ENCODE results near the gene TAS2R46.
"Not testable (repeated sequence)": the region's sequence is repeated elsewhere in the genome, so short reads cannot be mapped to it uniquely, and the experiment has no call there.

TAS2R46 gene, protein sequence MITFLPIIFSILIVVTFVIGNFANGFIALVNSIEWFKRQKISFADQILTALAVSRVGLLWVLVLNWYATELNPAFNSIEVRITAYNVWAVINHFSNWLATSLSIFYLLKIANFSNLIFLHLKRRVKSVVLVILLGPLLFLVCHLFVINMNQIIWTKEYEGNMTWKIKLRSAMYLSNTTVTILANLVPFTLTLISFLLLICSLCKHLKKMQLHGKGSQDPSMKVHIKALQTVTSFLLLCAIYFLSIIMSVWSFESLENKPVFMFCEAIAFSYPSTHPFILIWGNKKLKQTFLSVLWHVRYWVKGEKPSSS

DNA sequence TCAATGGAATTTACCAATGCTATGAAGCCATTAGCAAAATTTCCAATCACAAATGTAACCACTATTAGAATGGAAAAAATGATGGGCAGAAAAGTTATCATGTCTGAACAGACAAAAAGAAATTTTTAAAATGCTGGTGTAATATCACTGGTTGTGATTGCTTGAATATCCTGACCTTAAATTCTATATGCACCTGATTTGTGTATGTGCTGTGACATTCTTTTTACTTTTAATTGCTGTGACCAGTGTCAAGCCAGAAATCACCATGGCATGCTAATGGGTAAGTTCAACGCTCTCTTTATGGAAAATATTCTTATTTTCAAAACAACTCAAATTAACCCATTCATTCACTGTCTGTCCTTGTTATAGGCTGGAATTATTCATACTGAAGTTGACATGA is at the start of gene TAS2R46:
Gene TAS2R46, minus strand, starts transcription at position 101 of the 400 bp plus-strand sequence. Its CDS starts 0 bp downstream, at position 101.
- not testable (repeated sequence) for DNase-seq (ENCODE audit: low read depth, low spot score)

DNA sequence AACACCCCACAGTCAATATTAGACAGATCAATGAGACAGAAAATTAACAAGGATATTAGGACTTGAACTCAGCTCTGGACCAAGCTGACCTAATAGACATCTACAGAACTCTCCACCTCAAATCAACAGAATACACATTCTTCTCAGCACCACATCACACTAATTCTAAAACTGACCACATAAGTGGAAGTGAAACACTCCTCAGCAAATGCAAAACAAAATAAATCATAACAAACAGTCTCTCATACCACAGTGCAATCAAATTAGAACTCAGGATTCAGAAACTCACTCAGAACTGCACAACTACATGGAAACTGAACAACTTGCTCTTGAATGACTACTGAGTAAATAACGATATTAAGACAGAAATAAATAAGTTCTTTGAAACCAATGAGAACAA is 49.1 kb upstream of the TAS2R46 start:
- not testable (repeated sequence) for DNase-seq (ENCODE audit: low read depth, low spot score)

DNA sequence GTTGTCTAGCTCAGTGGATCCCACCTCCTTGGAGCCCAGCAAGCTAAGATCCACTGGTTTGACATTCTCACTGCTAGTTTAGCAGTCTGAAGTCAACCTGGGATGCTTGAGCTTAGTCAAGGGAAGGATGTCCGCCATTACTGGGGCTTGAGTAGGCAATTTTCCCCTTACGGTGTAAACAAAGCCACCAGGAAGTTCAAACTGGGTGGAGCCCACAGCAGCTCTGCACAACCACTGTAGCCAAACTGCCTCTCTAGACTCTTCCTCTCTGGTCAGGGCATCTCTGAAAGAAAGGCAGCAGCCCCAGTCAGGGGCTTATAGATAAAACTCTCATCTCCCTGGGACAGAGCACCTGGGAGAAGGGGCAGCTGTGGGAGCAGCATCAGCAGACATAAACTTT is 46.8 kb upstream of the TAS2R46 start:
- no peak for DNase-seq (ENCODE audit: low read depth, low spot score)

DNA sequence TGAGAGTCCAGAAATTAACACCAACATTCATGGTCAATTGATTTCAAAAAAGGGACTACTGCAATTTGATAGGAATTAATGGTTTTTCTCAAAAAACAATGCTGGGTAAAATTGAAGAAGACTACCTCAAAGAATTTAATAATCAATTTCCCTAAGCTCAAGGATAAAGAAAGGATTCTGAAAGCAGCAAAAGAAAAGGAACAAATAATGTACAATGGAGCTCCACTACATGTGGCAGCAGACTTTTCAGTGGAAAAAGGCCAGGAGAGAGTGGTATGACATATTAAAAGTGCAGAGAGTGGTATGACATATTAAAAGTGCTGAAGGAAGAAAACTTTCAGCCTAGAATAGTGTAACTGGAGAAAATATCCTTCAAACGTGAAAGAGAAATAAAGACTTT is 45.6 kb upstream of the TAS2R46 start:
- no peak for DNase-seq (ENCODE audit: low read depth, low spot score)

DNA sequence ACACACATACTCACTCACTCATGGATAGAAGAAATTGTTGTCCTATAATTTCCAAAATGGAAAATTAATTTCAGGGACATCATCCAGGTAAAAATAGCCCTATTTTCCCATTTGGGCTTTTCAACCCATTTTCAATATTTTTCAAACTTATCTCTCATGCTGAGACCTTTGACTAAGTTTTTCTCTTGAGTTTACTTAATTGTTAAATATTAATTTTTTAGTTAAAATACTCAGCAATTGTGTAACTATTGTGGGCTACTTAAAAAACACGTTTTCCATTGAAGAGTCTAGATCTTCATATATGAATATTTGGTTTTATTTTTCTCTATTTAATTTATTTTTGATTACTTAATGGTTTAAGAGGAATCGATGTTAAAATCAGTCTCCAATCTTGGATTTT is 44.2 kb upstream of the TAS2R46 start:
- no peak for DNase-seq (ENCODE audit: low read depth, low spot score)

DNA sequence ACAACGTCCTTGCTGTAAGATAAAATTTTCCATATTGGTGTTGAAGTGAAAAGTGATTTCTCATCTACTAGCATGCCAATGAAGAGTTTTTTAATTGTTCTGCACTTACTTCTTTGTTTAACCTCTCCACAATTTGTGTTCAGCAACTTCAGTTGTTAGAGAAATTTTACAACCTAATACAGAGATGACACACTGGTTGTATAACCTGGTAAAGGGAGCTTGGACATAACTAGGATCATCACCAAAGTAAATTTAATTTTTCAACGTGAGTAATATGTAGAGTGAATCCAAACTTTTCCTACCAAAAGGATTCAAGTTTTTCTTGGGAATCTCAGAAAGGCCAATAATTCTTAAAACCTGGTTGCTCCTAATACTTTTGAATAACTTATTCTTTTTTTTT is 43.5 kb upstream of the TAS2R46 start:
- no peak for DNase-seq (ENCODE audit: low read depth, low spot score)

DNA sequence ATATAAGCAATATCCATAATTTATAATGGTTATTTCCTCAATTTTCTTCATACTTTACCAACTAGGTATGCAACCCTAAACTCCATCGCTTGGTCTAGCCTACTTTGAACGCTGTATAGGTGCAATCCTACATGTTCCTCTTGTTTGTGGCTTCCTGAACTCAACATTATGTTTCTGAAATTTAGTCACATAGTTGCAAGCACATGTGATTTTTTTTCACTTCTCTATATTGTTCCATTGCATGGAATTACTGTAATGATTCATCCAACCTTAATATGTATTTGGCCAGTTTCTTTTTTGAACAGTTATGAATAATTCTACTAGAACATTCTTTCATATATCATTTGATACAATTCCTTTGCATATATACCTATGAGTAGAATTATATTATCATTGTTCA is 32.8 kb upstream of the TAS2R46 start:
- not testable (repeated sequence) for DNase-seq (ENCODE audit: low read depth, low spot score)

DNA sequence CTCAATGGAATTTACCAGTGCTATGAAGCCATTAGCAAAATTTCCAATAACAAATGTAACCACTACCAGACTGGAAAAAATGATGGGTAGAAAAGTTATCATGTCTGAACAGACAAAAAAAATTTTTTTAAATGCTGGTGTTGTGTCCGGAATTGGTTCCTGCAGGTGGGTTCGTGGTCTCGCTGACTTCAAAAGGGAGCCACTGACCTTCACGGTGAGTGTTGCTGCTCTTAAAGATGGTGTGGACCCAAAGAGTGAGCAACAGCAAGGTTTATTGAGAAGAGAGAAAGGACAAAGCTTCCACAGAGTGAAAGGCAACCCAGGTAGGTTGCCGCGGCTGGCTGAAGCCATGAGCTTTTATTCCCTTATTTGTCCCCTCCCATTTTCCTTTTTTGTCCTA is 30.0 kb upstream of the TAS2R46 start, which contains the start of gene TAS2R43:
Gene TAS2R43, minus strand, starts transcription at position 186 of the 400 bp plus-strand sequence. Its CDS starts 84 bp downstream, at position 102.
- no peak for DNase-seq (ENCODE audit: low read depth, low spot score)

DNA sequence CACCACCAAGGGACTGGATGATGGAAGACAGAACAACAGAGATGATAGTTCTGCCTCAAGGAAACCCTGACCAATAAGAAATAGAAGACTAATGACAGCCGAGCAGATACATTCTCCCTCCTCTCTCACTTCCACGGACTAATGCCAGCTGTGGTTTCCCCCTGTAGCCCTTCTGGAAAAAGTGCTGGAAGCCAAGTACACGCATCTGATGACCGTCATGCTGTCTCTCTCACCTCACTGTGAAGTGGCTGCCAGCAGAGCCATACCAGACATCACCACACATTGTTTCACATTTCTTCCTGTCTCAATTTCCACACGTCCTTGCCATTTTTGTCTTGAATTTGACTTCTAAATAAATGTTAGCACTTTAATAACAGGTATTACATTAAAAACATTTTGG is 27.2 kb upstream of the TAS2R46 start:
- no peak for DNase-seq (ENCODE audit: low read depth, low spot score)

DNA sequence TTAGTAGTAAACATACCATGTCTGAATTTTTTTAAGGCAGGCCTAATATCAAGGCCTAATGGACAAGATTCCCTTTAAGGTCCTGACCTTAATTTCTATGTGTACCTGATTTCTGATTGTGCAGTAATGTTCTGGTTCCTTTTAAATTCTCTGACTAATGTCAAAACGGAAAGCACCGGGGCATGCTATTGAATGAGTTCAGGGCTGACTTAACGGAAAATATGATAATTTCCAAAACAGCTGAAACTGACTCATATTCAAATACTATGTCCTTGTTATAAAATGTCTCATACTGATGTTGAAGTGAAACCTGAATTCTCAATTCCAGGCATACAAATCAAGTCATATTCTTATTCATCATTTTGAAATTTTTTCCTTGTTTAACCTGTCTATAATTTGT is 23.3 kb upstream of the TAS2R46 start:
- DNase-seq (ENCODE audit: low read depth, low spot score) = no peak

DNA sequence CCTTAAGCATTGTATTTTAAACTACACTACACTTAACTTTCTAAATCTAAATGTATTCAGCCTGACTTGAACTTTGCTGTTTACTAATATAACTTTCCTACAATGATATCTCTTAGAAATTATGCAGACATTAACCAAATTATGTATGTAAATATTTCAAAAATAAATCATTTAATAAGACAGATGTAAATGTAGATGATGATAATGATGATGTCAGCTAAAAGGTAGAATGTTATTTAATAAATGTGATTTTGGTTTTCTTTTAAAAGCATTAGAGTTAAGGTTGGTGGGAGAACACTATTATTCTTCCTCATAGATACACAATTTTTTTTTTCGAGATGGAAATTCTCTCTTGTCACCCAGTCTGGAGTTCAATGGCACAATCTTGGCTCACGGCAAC is 19.9 kb upstream of the TAS2R46 start:
- no peak for DNase-seq (ENCODE audit: low read depth, low spot score)

DNA sequence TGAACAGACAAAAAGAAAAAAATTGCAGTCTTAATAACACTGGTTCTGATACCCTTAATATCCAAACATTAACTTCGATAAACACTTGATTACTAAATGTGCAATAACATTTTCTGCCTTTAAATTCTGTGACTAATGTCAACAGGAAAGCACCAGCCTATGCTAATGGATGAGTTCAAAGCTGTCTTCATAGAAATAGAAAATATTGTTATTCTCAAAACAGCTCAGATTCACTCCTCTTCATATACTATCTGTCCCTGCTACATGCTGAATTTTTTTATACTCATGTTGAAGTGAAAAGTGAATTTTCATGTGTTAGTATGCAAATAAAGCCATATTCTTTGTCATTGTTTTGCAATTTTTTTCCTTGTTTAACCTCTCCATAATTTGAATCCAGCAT is 16.2 kb upstream of the TAS2R46 start:
- DNase-seq (ENCODE audit: low read depth, low spot score) = no peak

DNA sequence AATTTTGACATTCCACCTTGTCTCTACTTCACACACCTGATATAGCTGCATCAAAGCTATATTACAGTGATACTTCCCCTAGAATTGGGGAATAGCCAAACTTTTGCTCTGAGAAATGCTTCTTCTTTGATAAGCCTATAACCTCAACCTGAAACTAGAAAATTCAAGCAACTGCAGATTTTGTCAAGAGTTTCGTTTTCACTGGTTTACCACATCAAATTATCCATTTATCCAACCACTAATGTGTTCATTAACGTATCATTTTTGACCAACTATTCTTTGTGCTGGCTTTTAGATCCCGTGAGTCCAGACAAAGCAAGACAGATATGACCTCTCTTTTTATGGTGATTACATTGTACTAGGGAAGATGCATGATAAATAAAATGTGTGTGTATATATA is 13.5 kb upstream of the TAS2R46 start:
- no peak for DNase-seq (ENCODE audit: low read depth, low spot score)

DNA sequence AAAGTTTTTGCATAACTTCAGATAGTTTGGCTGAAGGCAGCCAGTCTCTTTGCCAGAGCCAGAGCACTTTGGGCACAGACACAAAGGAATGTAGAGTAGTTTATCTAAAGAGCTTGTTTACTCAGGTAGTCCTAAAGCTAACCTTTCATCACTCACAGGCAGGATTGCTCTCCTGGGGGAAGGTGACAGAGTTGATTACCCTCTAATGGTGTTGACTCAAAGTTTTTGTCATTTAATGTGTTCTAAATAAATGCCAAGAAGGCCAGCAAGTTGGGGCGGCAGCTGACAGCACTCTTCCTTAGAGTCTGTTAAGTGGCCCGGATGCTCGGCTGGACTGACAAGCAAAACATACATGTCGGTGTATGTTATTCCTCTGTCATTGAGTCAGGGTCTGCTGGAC is 9.3 kb upstream of the TAS2R46 start:
- no peak for DNase-seq (ENCODE audit: low read depth, low spot score)

DNA sequence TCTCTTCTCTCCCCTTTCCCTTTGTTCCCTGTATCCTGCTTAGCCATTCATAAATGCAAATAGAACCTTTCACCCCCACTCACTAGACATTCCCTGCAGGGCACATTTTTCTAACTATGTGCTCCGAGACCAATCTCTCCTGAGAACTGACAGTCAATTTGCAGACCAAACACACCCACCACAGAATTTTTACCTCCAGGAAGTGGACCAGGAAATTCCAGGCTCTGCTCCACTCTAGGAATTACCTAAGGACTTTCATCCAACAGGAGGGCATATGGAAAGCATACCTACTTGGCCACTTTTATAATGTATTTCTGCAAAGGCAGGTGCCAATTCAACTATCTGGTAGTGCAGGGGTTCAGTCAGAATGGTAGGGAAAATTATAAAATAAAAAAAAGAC is 8.9 kb upstream of the TAS2R46 start:
- DNase-seq (ENCODE audit: low read depth, low spot score) = no peak

DNA sequence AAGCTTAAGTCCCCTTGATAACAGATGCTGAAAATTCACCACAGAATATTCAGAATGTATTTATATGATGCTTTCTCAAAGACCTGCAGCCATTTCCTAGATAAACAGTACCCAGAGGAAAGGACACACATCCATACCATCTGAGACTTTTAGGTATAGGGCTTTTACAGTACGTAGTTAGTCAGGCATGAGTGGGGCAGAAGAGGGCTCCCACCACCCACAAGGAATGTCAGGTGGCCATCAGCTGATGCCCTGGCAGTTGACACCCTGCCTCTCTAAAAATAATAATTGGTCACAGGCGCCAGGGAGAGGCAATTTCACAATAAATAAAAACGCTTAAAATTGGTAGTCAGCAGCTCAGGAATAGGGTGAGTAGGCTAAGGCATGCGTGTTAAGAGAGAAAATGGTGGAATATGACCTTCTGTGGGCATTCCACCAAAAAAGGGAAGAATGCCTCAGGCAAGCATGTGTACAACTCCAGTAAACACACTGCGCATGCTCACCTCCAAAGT is 7.8 kb upstream of the TAS2R46 start:
- no peak for DNase-seq (ENCODE audit: low read depth, low spot score)

DNA sequence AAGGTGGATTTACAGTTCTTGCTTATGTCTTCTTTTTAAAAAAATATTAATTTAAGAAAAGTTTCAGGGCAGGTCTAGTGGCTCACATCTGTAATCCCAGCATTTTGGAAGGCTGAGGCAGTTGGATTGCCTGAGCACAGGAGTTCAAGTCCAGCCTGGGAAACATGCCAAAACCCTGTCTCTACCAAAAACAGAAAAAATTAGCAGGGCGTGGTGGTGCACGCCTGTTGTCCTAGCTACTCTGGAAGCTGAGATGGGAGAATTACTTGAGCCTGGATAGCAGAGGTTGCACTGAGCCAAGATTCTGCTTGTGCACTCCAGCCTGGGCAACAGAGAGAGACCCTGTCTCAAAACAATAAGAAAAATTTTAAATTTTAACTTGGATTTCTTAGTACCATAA is 5.4 kb upstream of the TAS2R46 start:
- DNase-seq (ENCODE audit: low read depth, low spot score) = no peak

DNA sequence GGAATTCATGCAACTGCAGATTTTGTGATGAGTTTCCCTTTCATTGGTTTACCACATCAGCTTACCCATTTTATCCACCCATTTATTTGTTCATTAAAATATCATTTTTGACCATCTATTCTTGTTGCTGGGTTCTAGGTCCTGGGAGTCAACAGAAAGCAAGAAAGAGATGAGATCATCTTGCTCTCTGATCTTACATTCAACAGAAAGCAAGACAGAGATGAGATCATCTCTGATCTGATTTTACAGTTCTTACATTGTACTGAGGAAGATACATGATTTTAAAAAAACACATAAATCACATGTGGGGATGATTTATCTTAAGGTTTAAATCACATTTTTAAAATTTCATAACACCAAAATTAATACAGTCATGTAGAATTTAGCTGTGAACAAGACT is 2.3 kb downstream of the TAS2R46 start:
- DNase-seq (ENCODE audit: low read depth, low spot score) = no peak

DNA sequence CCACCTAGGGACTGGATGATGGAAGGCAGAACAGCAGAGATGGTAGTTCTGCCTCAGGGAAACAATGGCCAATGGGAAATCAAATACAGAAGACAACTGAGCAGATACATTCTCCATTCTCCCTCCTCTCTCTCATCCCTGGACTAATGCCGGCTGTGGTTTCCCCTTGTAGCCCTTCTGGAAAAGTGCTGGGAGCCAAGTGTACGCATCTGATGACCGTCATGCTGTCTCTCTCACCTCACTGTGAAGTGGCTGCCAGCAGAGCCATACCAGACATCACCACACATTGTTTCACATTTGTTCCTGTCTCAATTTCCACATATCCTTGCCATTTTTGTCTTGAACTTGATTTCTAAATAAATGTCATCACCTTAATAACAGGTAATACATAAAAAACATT is 3.1 kb downstream of the TAS2R46 start:
- no peak for DNase-seq (ENCODE audit: low read depth, low spot score)

DNA sequence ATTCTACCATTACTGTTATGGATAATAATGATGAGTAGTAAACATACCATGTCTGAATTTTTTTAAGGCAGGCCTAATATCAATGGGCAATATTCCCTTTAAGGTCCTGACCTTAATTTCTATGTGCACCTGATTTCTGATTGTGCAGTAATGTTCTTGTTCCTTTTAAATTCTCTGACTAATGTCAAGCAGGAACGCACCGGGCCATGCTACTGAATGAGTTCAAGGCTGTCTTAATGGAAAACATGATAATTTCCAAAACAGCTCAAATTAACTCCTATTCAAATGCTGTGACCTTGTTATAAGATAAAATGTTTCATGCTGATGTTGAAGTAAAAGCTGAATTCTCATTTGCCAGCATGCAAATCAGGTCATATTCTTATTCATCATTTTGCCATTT is 6.8 kb downstream of the TAS2R46 start:
- DNase-seq (ENCODE audit: low read depth, low spot score) = no peak

DNA sequence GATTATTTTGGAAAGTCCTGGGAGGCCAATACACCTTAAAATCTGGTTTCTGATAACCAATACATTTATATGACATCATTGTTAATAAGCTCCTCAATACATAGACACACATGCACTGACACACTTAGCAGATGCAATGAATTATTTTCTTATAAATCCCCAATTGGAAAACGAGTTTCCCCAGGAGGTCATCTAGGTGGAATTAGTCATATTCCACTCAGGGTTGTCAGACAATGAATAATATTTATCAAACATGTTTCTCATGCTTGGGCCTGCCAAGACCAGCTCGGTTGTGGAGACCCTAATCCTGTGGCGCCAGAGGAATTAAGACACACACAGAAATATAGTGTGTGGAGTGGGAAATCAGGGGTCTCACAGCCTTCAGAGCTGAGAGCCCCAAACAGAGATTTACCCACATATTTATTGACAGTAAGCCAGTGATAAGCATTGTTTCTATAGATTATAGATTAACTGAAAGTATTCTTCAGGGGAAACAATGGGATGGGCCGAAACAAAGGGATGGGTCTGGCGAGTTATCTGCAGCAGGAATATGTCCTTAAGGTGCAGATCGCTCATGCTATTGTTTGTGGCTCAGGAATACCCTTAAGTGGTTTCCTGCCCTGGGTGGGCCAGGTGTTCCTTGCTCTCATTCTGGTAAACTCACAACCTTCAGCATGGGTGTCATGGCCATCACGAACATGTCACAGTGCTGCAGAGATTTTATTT is 12.1 kb downstream of the TAS2R46 start:
- not testable (repeated sequence) for DNase-seq (ENCODE audit: low read depth, low spot score)

DNA sequence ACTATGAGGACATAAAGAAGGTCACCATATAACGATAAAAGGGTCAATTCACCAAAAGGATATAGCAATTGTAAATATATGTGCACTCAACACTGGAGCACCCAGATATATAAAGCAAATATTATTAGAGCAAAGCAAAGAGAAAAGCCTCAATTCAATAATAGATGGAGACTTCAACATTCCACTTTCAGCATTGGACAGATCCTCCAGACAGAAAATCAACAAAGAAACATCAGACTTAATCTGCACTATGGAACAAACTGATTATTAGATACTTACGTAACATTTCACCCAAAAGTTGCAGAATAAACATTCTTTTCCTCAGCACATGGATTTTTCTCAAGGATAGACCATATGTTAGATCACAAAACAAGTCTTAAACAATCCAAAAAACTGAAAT is 20.7 kb downstream of the TAS2R46 start:
- not testable (repeated sequence) for DNase-seq (ENCODE audit: low read depth, low spot score)

DNA sequence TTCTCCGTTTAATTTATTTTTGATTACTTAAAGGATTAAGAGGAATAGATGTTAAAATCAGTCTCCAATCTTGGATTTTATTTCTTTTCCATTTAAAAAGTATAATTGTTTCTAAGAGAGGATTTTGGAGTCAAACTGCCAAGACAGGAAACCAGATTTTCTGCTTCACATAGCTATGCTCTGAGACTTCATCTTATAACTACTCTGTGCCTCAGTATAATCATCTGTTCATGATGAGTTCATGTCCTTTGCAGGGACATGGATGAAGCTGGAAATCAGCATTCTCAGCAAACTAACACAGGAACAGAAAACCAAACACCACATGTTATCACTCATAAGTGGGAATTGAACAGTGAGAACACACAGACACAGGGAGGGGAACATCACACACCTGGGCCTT is 21.9 kb downstream of the TAS2R46 start:
- no peak for DNase-seq (ENCODE audit: low read depth, low spot score)

Data from activated naive CD8-positive, alpha-beta T cell treated with anti-CD3 and anti-CD28 coated beads, Interleukin-2, amount 50 U/mL, for 16 hours (primary cell).